Activated CD8-positive, alpha-beta memory T cell treated with anti-CD3 and anti-CD28 coated beads for 36 hours (primary cell): Measurements from ENCODE around the gene TFAP2D. TPM values are rescaled to one million over a fixed set of nuclear protein-coding genes. Genes with fewer than 3 reads are reported as not detected.

Source experiments
- CTCF ChIA-PET: fragments of 350-600 bp; sonication (Branson Sonifier 250); formaldehyde crosslinking; loops from one replicate; lab custom pipeline; 2021; ENCODE audit warnings: antibody characterized with exemption; lab: Charles Lee
- POLR2A ChIA-PET: fragments of 350-600 bp; sonication (Branson Sonifier 250); formaldehyde crosslinking; loops from one replicate; lab custom pipeline; 2021; ENCODE audit warnings: antibody characterized with exemption; lab: Charles Lee
- total RNA-seq, 2 experiments: library from RNA; stranded (reverse); gene quantifications; one replicate each; pipeline ENCODE4 v1.2.3, GENCODE V29; 2021

TFAP2D gene
- total RNA-seq, 2 experiments from 2014 or later = not detected

DNA sequence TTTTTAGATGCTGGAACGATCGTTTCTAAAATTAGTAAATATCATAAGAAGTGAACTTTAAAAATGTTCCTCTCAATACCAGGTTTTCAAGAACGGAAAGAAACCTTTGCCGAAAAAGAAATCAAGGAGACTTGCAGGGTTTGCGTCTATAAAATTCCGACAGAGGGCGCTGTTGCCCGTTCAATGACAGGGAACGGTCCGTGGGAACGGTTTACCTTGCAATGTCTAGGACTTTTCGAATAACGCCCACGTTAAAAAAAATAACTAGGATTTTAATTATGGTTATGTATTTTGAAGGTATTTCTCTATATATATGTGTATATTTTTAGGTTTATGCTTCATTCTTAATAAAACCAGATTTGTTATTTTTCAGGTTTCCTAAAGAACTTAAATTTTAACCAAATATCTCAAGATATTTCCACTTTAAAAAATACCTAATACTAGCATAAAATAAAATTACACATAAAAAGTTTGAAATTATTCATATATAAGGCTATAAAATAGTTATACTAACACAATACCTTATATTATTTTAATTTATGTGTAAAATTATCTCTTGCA lies 102.9 kb downstream of the TFAP2D start:
- ChIA-PET CTCF (no interaction called here), POLR2A (no interaction called here)

DNA sequence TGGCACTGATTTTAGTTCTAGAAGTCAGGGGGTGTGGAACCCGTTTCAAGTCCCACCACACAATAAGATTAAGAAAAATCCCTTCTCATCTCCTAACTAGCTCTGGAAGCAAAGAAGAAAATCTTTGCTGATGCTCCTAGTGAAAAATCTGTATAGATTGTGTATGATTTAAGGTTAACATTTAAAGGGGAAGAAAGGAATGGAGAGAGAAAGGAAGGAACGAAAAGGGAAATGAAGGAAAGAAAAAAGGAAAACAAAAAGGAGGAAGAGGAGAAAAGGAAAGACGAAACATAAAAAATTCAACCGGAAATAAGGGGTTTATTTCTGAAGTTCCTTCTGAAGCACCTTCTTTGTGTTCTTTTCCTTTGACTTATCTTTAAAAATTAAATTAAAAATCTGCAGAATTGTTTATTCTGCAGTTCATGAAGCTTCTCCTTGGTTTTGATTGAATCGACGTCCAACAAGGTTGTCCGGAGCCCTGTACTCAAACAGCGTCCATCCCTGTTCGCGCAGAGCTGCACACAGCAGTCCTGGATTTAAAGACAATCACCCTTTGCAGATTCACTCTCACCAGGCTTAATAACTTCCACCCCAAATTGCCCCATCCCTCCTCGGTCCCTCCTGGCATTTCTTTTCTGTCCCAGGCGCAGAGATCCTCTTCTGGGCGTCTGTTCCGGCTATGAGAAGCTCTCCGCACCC lies 103.8 kb downstream of the TFAP2D start:
- POLR2A ChIA-PET = no interaction called here
- CTCF ChIA-PET = no interaction called here

DNA sequence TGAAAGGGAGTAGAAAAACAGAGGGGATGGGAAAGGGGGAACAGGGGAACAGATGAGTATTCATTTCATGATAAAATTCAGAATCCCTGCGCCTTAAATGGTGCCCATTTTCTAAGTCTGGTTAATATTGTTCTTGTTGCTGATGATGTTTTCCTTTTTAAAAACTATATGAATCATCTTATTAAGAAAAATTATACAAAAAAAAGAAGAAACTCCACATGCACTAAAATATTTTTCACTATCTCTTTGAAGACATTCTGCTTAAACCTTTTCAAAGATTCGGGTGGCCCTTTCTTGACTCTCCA lies 104.3 kb downstream of the TFAP2D start:
- ChIA-PET CTCF (no interaction called here), POLR2A (no interaction called here)

DNA sequence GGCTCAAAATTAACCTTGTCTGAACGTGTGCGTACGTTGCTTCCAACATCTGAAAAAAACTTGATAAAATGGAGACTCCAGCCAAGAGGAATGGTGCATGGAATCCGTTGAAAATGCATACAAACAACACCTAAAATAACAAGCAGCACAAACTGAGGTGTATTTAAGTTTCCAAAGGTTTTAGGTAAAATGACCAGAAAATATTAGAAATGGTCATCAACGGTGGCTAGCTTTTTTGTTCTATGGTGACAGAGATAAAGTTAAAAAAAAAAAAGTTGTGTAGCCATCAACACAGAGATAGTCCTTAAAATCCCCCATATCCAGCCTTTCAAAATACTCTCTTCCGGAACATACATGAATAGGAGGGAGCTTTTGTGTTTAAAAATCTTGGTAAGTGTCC lies 104.7 kb downstream of the TFAP2D start:
- ChIA-PET POLR2A (no interaction called here), CTCF (no interaction called here)

DNA sequence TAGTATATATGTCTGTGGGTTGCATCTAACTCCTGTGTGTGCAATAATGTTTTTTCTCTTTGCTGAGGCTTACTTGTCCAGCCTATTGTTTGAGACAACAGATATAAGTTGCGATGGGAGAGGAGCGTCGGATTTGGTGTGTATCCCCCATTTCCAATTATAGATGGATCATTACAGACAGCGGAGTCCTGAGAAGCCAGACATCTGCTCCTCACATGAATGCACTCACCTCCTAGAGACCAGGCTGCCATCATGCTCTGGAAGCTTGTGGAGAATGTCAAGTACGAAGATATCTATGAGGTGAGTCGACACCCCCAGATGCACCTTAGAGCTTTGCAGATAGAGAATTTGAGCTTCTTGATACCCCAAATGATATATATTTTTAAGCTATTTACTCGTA lies 105.3 kb downstream of the TFAP2D start, which contains the start of gene TFAP2B:
TFAP2B (plus strand) TSS at position 199 of the 400 bp plus-strand sequence; CDS start at position 220, 21 bp downstream.
- ChIA-PET CTCF (no interaction called here), POLR2A (no interaction called here)

DNA sequence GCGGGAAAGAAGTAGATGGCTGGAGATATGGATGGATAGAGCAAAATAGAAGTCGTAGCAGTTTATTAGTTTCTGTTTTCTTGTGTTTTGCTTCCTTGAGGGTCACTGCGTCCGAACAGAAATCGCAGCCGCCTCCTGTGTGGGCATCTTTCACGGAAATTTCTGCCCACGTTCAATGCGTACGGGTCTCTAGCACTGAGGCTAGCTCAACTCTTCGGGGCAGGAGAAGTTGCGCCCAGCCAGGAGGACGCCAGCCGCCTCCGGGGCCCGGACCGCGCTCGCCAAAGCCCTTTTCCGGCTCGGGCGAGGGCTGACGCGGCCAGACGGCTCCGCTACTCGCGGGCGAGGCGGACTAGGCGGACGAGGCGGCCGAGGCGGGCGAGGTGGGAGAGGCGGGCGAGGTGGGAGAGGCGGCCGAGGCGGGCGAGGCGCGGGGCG lies 106.2 kb downstream of the TFAP2D start:
- CTCF ChIA-PET = interaction anchor here (0.7 kb wide), 1 partner anchor 9 kb away, joined by 3 read pairs; no protein-coding TSS in a partner anchor
- POLR2A ChIA-PET = no interaction called here

DNA sequence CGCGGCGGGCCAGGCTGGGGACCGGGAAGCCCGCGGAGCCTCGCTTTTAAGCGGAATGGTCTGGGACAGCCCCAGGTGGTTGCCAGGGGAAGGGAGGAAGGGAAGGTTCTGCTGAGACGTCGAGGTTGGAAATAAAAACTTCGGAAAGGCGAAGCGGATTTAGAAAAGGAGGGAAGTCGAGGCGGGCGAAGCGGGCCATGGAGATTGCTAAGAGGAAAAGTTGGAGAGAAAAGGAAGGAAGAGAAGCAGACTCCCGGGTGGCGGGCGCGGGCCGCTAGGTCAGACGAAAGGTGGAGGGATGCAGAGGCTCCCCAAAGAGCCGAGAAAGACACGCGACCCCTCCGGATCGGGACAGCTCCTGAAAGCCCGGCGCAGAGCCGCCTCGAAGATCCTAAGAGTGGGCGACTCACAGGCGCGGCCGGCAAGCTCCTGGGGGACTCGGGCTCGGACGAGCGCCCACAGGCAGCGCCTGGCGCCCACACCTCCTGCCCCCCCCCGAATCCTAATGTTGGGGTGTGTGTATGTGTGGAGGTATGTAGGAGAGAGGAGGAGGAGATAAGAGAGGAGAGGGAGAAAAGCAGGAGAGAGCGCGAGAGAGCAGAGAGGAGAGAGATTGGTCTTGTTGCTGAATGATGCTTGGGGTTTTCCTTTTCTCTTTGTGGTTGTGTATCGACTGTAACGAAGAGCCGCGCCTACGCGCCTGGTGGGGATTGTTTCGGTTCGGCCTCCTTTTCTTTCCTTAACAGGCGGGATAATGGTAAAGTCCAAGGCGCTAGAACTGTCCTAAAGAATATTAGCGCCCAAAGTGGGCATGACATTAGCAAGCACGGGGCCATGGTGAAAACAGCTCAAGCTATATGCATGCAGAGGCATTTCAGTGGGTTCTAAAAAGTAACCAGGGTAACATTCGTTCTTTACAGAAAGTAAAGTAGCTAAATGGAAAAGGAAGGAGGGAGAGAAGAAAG lies 106.9 kb downstream of the TFAP2D start:
- ChIA-PET CTCF (interaction anchor here (0.7 kb wide), 1 partner anchor 9 kb away, joined by 3 read pairs; no protein-coding TSS in a partner anchor), POLR2A (no interaction called here)

DNA sequence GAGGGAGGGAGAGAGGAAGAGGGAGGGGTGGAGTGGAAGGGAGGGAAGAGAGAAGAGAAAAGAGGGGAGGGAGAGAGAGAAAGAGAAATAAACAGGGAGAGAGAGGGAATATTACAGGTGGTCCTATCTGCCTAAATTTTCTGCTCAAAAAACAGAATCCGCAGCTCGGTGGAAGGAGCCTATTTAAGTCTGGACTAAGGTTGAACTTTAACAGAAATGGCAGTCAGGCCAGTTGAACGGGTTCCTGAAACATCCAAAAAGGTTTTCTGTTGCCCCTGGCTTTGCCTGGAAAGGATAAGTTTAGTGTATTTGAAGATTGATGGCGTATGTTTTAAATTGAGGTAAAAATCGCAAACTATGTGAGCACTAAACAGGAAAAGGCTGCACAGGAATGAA lies 107.5 kb downstream of the TFAP2D start:
- POLR2A ChIA-PET = no interaction called here
- CTCF ChIA-PET = no interaction called here

DNA sequence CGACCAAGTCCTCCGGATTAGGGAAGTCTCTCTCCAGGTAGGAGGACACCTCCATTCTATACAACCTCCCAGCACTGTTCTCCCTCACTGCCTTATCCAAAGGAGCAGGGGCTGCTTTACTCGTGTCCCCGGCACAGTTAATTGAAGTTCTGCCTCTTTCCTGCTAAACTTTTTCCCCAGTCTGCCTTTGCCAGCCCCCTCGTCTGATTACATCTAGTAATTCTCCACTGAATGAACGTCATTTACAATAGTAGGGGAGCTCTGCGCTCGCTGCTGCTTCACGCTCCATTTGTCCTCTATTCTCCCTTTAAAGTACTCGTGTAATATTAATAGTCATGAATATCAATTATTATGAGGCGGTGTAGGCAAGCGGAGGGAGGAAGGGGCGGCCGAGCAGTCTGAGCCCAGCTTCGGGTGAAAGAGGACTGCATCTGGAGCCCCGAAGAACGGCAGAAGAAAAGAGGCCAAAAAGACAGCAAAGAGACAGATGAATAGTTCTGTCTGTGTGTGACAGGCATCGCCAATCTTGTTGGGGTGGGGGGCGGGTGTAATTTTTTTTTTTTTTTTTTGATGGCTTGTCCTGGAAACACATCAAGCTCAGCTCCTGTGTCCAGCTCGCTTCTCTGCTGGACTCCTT lies 108.2 kb downstream of the TFAP2D start:
- ChIA-PET POLR2A (no interaction called here), CTCF (no interaction called here)

DNA sequence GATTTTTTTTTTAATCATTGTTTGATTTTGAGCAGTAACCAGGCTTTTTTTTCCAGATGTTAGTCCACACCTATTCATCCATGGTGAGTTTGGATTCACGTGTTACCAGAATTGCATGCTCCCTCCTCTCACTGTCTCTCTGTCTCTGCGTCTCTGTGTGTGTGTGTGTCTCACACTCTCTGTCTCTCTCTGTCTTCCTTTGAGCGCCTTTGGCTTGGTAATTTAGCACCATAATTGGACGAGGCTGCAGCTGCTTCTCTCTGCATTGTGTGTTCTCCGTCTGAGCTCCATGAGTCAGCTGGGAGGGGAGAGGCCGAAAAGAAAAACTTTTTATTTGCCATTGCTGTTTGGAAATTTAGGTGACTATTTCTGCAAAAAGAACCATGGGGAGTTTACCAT lies 108.8 kb downstream of the TFAP2D start:
- CTCF ChIA-PET = no interaction called here
- POLR2A ChIA-PET = no interaction called here

Other genes starting within 250 kb of the TFAP2D start
- not detected for gene TFAP2B, start 105.3 kb downstream of the TFAP2D start, total RNA-seq